GM12865 (cell line): ENCODE measurements around the gene KCNH4.

Experiments
- DNase-seq: peaks from one replicate; pipeline ENCODE4 v3.0.0; 2010; ENCODE audit warnings: low read depth
- H3K4me3 ChIP-seq: 2 replicates; pipeline ENCODE4 v1.5.1; 2011; ENCODE audit warnings: mild to moderate bottlenecking, low read depth, low read length, control low read depth
- TF ChIP-seq, protein P1 (sequence below): IDR thresholded peaks from 2 replicates; pipeline ENCODE4 v1.5.1; 2011; ENCODE audit warnings: low read length, control low read depth, low read depth, inconsistent platforms; ENCODE audit not compliant: insufficient read depth; ENCODE audit errors: missing control alignments

KCNH4 gene

DNA sequence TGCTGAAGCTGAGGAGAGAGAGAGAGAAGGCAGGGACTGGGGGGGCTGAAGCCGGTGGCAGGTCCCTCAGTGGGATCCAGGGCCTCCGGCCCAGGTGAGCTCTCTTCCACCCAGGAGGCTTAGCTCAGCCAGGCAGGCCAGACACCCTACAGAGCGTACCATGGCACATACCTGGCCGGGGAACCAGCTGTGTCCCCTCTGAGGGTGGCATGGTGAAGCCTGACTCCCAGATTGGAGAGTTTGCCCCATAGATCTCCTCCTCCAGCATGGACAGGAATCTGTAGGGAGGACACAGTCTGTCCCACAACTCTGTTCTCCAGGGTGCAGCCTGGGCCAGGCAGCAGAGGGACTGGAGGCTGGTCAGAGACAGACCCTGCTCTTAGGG is 62.8 kb downstream of the KCNH4 start:
- no peak overlapping the region for H3K4me3 ChIP-seq
- TF ChIP-seq, protein P1, sequence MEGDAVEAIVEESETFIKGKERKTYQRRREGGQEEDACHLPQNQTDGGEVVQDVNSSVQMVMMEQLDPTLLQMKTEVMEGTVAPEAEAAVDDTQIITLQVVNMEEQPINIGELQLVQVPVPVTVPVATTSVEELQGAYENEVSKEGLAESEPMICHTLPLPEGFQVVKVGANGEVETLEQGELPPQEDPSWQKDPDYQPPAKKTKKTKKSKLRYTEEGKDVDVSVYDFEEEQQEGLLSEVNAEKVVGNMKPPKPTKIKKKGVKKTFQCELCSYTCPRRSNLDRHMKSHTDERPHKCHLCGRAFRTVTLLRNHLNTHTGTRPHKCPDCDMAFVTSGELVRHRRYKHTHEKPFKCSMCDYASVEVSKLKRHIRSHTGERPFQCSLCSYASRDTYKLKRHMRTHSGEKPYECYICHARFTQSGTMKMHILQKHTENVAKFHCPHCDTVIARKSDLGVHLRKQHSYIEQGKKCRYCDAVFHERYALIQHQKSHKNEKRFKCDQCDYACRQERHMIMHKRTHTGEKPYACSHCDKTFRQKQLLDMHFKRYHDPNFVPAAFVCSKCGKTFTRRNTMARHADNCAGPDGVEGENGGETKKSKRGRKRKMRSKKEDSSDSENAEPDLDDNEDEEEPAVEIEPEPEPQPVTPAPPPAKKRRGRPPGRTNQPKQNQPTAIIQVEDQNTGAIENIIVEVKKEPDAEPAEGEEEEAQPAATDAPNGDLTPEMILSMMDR, result no peak
- DNase-seq, result no peak

DNA sequence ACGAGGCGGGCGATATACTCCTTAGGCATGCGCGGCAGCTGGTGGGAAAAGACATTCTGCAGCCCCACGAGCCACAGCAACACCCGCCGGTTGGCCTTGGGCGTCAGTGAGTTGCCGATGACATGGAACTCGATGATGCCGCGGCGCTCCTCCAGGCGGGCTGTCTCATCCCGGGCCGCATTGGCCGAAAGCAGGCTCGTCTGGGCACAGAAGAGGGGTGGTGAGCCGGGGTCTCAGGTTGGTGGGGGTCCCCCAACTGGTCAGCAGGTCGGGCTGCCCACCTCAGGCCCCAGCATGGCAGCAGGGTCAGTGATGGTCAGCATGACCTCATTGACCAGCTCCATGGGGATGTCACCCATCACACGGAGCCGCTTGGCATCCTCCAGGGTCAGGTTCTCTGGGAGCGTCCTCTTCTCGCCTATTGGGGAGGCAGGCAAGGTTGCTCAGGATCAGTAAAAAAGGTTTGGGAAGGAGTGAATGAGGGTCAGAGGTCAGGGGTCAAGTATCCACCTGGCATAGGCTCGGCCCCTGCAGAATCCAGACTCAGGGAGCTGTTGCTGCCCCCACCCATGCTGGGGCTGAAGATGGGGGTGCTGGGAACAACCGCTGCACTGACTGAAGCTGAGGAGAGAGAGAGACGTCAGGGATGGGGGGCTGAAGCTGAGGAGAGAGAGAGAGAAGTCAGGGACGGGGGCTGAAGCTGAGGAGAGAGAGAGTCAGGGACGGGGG is 63.4 kb downstream of the KCNH4 start:
- no peak overlapping the region for H3K4me3 ChIP-seq
- DNase-seq, result no peak
- TF ChIP-seq, protein P1, result no peak

DNA sequence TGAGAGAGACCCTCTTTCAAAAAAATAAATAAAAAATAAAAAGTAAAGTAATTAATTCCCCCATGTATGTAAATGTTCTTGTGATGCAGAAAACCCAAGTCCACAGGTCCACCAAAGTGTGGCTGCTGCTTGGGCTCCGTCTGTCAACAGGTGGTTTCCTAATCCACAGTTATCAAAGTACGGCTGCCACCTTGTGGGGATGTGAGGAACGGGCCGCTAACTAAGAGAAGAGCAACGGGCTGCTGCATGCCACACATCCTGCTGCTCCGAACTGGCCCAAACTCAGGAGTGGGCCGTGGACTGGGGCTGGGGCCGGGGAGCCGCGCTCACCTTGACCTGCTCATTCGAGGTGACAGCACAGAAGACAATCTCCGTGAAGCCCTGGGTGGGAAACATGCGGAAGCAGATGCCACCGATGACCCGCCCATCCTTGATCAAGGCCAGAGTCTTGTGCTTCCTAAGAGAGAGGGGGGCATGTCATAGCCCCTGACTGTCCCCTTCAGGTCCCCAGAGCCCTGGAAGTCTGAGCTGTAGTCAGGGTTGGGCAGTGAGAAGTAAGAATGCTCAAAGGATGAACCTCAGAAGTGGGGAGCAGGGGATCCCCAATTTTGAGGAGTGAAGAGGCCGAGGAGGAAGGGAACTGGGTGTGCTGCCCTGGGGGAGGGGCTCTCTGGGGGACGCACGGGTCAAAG is 64.1 kb downstream of the KCNH4 start:
- no peak overlapping the region for H3K4me3 ChIP-seq
- TF ChIP-seq, protein P1, result peak; percentile 85
- DNase-seq, result peak; percentile 94

DNA sequence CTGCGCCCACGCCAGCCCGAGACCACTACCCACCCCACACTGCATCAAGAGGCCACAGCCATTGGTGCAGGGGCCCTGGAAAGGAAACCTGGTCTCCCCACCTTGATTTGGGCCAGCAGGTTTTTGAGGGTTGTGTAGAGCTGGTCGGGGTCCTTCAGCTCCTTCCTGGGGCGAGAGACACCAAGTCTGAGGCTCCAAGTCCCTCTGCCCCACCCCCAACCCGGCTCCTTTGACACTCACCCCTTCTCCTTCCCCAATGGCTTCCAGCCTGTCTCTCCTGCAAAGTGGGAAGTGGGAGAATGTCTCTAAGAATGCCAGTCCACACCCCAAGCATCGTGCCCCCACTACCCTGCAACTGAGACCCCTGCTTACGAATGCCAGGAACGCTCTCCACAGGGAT is 66.8 kb downstream of the KCNH4 start:
- H3K4me3 ChIP-seq, result no peak overlapping the region
- TF ChIP-seq, protein P1, result no peak
- no peak for DNase-seq

DNA sequence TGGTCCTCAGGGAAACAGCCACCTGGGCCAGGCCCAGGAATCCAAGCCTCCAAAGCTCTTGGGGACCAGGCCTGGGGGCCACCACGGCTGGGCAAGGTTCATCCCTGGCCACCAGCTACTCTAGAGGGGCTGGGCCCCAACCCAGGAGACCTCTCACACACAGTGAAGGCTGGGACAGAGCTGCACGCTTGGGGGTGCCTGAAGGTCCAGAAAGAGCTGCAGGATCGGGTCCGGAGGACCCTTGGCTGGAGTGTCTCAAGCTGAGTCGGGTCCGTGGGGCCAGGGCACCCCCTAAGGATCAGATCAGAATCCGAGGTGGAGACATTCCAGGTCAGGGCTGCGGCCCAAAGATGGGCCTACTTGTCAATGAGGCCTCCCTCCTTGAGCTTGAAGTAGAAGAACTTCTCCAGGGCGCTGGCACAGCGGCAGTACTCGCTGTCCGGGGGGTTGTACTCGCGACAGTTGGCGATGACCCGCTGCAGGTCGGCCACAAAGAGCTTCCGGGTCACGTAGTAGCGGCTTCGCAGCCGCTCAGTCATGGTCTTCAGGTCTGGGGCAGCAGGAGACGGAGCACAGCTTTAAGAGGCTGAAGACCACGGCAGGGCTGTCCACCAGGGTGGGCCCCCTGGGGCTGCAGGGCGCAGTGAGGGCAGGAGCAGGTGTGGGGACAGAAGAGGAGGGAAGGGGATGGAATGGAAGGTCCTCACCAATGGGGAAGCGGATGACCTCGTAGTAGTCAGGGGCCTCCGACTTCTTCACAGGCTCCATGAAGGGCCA is 67.5 kb downstream of the KCNH4 start:
- H3K4me3 ChIP-seq, result no peak overlapping the region
- TF ChIP-seq, protein P1, result no peak

DNA sequence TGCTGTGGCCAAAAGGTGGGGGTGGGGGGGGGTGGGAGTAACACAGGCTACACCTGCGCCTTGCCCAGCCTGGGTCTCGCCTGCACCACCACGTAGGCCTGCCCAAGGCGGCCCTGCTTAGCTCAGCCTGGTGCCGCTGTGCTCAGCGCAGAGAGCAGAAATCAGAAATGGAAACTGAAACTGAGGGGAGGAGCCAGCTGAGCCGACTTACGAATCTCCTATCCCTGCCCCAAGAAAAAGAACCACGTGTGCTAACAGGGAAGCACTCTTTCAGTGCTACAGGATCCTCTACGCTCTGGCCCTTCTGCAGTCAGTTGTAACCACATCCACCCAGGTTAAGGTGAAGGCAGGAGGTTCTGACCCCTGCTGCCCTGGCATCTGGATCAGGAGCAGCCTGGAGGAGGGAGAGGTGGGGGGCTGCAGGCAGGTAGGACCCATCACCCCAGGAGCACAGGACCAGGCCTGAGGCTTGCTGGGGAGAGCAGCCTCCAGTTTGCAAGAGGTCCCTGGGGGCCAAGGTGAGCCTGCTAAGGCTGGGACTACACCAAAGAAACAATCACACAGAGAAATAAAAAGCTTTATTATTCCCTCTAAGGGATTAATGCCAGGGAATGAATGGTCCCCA is 68.3 kb downstream of the KCNH4 start, which contains the start of gene DHX58:
DHX58 (minus strand) TSS at position 163 of the 625 bp plus-strand sequence. CDS start 822 bp downstream, outside the sequence.
- peak; percentile 97 for DNase-seq
- H3K4me3 ChIP-seq, result peak within 1 kb of the TSS; percentile 74
- TF ChIP-seq, protein P1, result no peak

More for the DNA sequence above, 67.5 kb downstream of the KCNH4 start:
- no peak for DNase-seq
